HEK293 (cell line): ENCODE results near the gene TMEM186.
"Not testable (repeated sequence)": the region's sequence is repeated elsewhere in the genome, so short reads cannot be mapped to it uniquely, and the experiment has no call there.

Source experiments
- BCL11A ChIP-seq: fragments of 450-650 bp; formaldehyde crosslinking; IDR thresholded peaks from 2 replicates; pipeline ENCODE4 v1.5.1; 2016; ENCODE audit warnings: low read depth, missing biosample characterization, missing genetic modification characterization
- CTCF ChIP-seq: fragments of 450-650 bp; formaldehyde crosslinking; IDR thresholded peaks from 2 replicates; pipeline ENCODE4 v1.5.1; 2016; ENCODE audit warnings: missing biosample characterization, missing genetic modification characterization
- HIC1 ChIP-seq: fragments of 450-650 bp; formaldehyde crosslinking; IDR thresholded peaks from 2 replicates; pipeline ENCODE4 v1.5.1; 2016; ENCODE audit warnings: missing biosample characterization, missing genetic modification characterization
- MYNN ChIP-seq: fragments of 450-650 bp; formaldehyde crosslinking; IDR thresholded peaks from 2 replicates; pipeline ENCODE4 v1.5.1; 2016; ENCODE audit warnings: missing biosample characterization, missing genetic modification characterization, borderline replicate concordance
- ZBTB26 ChIP-seq: fragments of 450-650 bp; formaldehyde crosslinking; optimal IDR thresholded peaks from 2 replicates; pipeline ENCODE3; 2016; ENCODE audit warnings: missing biosample characterization, mild to moderate bottlenecking, missing genetic modification characterization
- ZNF140 ChIP-seq: fragments of 450-650 bp; formaldehyde crosslinking; IDR thresholded peaks from 2 replicates; pipeline ENCODE4 v1.5.1; 2016; ENCODE audit warnings: missing biosample characterization, missing genetic modification characterization
- ZNF2 ChIP-seq: fragments of 450-650 bp; formaldehyde crosslinking; IDR thresholded peaks from 2 replicates; pipeline ENCODE4 v1.5.1; 2016; ENCODE audit warnings: missing biosample characterization, missing genetic modification characterization
- ZNF610 ChIP-seq: fragments of 450-650 bp; formaldehyde crosslinking; IDR thresholded peaks from 2 replicates; pipeline ENCODE4 v1.5.1; 2016; ENCODE audit warnings: missing biosample characterization, missing genetic modification characterization, borderline replicate concordance
- ZNF76 ChIP-seq: fragments of 450-650 bp; formaldehyde crosslinking; IDR thresholded peaks from 2 replicates; pipeline ENCODE4; 2016; ENCODE audit warnings: low read depth, missing biosample characterization, missing genetic modification characterization, borderline replicate concordance
- TF ChIP-seq, protein P1 (sequence below): fragments of 450-650 bp; formaldehyde crosslinking; IDR thresholded peaks from 2 replicates; pipeline ENCODE4 v1.5.1; 2016; ENCODE audit warnings: missing biosample characterization, missing genetic modification characterization
- TF ChIP-seq, protein P2 (sequence below): fragments of 450-650 bp; formaldehyde crosslinking; IDR thresholded peaks from 2 replicates; pipeline ENCODE4 v1.5.1; 2016; ENCODE audit warnings: missing biosample characterization, missing genetic modification characterization
- TF ChIP-seq, protein P3 (sequence below): fragments of 450-650 bp; formaldehyde crosslinking; IDR thresholded peaks from 2 replicates; pipeline ENCODE4 v1.5.1; 2016; ENCODE audit warnings: missing biosample characterization, missing genetic modification characterization

DNA sequence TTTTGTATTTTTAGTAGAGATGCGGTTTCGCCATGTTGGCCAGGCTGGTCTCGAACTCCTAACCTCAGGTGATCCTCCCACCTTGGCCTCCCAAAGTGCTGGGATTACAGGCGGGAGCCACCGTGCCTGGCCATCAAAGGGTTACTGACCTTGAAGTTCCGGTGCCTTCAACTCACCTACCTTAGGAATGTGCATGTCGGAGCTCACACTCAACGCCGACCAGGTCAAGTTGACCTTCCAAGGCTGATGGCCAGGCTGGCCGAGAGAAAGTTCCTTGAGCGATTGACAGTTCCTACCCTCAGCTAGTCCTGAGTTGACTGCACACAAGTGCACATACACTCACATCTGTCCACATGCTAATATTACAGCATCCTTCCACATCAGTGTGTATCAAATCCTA lies 11.1 kb downstream of the TMEM186 start:
- not testable (repeated sequence) for TF ChIP-seq CTCF (tag by site-specific recombination); BCL11A; ZNF140 (tag by site-specific recombination); HIC1 (tag by site-specific recombination); ZNF76 (tag by site-specific recombination); ZNF610; MYNN; ZNF2 (tag by site-specific recombination); ZBTB26 (tag by site-specific recombination)
- TF ChIP-seq, protein P1, sequence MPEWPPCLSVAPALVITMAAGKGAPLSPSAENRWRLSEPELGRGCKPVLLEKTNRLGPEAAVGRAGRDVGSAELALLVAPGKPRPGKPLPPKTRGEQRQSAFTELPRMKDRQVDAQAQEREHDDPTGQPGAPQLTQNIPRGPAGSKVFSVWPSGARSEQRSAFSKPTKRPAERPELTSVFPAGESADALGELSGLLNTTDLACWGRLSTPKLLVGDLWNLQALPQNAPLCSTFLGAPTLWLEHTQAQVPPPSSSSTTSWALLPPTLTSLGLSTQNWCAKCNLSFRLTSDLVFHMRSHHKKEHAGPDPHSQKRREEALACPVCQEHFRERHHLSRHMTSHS (tag by site-specific recombination), result not testable (repeated sequence)
- TF ChIP-seq, protein P2, sequence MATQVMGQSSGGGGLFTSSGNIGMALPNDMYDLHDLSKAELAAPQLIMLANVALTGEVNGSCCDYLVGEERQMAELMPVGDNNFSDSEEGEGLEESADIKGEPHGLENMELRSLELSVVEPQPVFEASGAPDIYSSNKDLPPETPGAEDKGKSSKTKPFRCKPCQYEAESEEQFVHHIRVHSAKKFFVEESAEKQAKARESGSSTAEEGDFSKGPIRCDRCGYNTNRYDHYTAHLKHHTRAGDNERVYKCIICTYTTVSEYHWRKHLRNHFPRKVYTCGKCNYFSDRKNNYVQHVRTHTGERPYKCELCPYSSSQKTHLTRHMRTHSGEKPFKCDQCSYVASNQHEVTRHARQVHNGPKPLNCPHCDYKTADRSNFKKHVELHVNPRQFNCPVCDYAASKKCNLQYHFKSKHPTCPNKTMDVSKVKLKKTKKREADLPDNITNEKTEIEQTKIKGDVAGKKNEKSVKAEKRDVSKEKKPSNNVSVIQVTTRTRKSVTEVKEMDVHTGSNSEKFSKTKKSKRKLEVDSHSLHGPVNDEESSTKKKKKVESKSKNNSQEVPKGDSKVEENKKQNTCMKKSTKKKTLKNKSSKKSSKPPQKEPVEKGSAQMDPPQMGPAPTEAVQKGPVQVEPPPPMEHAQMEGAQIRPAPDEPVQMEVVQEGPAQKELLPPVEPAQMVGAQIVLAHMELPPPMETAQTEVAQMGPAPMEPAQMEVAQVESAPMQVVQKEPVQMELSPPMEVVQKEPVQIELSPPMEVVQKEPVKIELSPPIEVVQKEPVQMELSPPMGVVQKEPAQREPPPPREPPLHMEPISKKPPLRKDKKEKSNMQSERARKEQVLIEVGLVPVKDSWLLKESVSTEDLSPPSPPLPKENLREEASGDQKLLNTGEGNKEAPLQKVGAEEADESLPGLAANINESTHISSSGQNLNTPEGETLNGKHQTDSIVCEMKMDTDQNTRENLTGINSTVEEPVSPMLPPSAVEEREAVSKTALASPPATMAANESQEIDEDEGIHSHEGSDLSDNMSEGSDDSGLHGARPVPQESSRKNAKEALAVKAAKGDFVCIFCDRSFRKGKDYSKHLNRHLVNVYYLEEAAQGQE (tag by site-specific recombination), result not testable (repeated sequence)
- TF ChIP-seq, protein P3, sequence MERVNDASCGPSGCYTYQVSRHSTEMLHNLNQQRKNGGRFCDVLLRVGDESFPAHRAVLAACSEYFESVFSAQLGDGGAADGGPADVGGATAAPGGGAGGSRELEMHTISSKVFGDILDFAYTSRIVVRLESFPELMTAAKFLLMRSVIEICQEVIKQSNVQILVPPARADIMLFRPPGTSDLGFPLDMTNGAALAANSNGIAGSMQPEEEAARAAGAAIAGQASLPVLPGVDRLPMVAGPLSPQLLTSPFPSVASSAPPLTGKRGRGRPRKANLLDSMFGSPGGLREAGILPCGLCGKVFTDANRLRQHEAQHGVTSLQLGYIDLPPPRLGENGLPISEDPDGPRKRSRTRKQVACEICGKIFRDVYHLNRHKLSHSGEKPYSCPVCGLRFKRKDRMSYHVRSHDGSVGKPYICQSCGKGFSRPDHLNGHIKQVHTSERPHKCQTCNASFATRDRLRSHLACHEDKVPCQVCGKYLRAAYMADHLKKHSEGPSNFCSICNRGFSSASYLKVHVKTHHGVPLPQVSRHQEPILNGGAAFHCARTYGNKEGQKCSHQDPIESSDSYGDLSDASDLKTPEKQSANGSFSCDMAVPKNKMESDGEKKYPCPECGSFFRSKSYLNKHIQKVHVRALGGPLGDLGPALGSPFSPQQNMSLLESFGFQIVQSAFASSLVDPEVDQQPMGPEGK (tag by site-specific recombination), result not testable (repeated sequence)
